MG63 (cell line): ENCODE measurements around the gene BATF3. TPM values are rescaled to one million over a fixed set of nuclear protein-coding genes. Genes with fewer than 3 reads are reported as not detected.

Source experiments
- DNase-seq: peaks from one replicate; pipeline ENCODE4 v3.0.0-alpha.2; 2020
- H3K27me3 ChIP-seq: fragments of 250-450 bp; sonication (Bioruptor Pico); 2 replicates; pipeline ENCODE4 v1.5.1; 2020; ENCODE audit warnings: mild to moderate bottlenecking, moderate library complexity
- H3K36me3 ChIP-seq: fragments of 250-450 bp; sonication (Bioruptor Pico); 2 replicates; pipeline ENCODE4 v1.5.1; 2020; ENCODE audit warnings: mild to moderate bottlenecking, moderate library complexity
- H3K4me3 ChIP-seq: fragments of 250-450 bp; sonication (Bioruptor Pico); 2 replicates; pipeline ENCODE4 v1.5.1; 2020; ENCODE audit warnings: mild to moderate bottlenecking, moderate library complexity
- H3K9me3 ChIP-seq: fragments of 250-450 bp; sonication (Bioruptor Pico); 2 replicates; pipeline ENCODE4 v1.5.1; 2020; ENCODE audit warnings: mild to moderate bottlenecking, moderate library complexity
- total RNA-seq: library from RNA; depleted of rRNA; stranded (reverse); fragments of >200 nt; shearing (Covaris generic); gene quantifications from 2 replicates; pipeline ENCODE4 v1.2.3, GENCODE V29; 2014; ENCODE audit warnings: low replicate concordance

Gene BATF3
- total RNA-seq, 1 experiment from 2014 or later: 2.3 TPM

GRCh38 chr1:212690816-212691403 lies 8.7 kb downstream of the BATF3 start:
- no peaks in the 10 kb centered on the region for H3K36me3 ChIP-seq
- H3K27me3 ChIP-seq: no peaks in the 10 kb centered on the region
- no peak overlapping the region for H3K4me3 ChIP-seq
- H3K9me3 ChIP-seq: no peaks in the 10 kb centered on the region
- no peak for DNase-seq

- no peak overlapping the region for H3K4me3 ChIP-seq
- H3K27me3 ChIP-seq: no peaks in the 10 kb centered on the region
- no peak for DNase-seq
- H3K36me3 ChIP-seq: no peaks in the 10 kb centered on the region
- H3K9me3 ChIP-seq: no peaks in the 10 kb centered on the region
These were observed 9.7 kb downstream of the BATF3 start for GRCh38 chr1:212689758-212690529.

GRCh38 chr1:212689196-212689725 lies 10.4 kb downstream of the BATF3 start:
- Histone ChIP-seq H3K4me3 (no peak overlapping the region), H3K9me3 (no peaks in the 10 kb centered on the region), H3K27me3 (no peaks in the 10 kb centered on the region), H3K36me3 (no peaks in the 10 kb centered on the region)
- DNase-seq: no peak

DNA sequence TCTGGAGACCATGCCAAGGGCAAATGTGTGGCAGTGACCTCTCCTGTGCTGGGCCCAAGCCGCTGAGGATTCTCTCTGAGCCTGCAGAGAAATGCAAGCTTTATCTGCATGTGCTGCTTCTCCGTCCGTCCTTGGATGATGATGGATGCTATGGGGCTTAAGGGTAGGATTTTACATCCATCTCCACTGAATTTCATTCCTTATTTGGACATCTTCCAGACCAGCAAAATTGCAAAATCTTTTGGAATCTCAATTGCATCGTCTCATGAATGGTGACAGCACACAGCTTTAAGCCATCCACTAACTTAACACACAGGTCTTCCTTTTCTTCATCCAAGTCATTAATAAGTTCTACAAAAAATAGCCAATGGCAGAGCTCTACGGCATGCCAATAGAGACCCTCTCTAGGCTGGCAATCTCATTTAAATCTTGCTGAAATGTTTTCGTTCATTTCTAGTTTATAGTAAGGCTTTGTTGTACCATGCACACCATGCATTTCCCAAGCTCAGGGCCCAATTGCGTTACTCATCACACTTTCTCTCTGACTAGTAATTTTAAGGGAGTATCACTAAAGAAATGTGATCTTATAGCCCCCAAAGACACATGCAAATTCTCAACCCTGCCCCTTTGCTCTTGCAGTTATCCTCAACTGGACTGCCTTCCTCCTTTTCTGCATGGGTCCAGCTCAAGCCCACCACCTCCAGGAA lies 11.1 kb downstream of the BATF3 start:
- DNase-seq: no peak
- no peaks in the 10 kb centered on the region for H3K36me3 ChIP-seq
- no peaks in the 10 kb centered on the region for H3K9me3 ChIP-seq
- H3K27me3 ChIP-seq: no peaks in the 10 kb centered on the region
- no peak overlapping the region for H3K4me3 ChIP-seq

DNA sequence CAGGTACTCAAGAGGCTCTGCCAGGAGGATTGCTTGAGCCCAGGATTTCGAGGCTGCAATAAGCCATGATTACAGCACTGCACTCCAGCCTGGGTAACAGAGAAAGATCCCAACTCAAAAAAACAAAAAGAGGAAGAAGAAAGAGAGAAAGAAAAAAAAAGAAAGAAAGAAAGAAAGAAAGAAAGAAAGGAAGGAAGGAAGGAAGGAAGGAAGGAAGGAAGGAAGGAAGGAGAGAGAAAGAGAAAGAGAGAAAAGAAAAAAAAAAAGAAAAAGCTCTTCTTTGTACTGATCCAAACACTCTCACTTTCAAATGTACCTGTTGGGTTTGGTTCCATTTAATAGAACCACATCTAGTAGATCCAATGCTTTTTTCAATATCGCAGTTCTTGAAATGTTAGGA lies 11.8 kb downstream of the BATF3 start:
- no peak for DNase-seq
- Histone ChIP-seq H3K36me3 (no peaks in the 10 kb centered on the region), H3K9me3 (no peaks in the 10 kb centered on the region), H3K27me3 (no peaks in the 10 kb centered on the region), H3K4me3 (no peak overlapping the region)

GRCh38 chr1:212686591-212686990 lies 13.0 kb downstream of the BATF3 start:
- no peak overlapping the region for H3K4me3 ChIP-seq
- H3K27me3 ChIP-seq: no peaks in the 10 kb centered on the region
- no peaks in the 10 kb centered on the region for H3K36me3 ChIP-seq
- H3K9me3 ChIP-seq: no peaks in the 10 kb centered on the region
- no peak for DNase-seq

DNA sequence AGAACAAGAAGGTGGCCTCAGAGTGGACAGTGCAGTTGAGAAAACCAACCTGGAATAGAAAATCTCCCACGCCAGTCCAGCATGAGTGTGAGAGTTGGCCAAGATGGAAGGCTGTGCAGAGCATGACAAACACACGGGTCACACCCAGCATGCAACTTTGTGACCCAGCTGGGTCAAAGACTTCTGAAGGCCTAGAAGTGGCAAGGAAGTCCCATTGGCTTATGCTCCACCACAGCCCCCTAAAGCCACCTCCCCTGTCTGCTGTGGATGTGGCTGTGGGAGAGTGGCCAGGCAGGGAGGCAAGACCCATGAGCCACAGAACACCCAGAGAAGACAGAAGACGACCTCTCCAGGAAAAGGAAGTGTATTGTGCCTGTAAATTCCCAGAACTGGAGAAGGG lies 13.6 kb downstream of the BATF3 start:
- Histone ChIP-seq H3K4me3 (no peak overlapping the region), H3K36me3 (no peaks in the 10 kb centered on the region), H3K27me3 (no peaks in the 10 kb centered on the region), H3K9me3 (no peaks in the 10 kb centered on the region)
- DNase-seq: no peak

DNA sequence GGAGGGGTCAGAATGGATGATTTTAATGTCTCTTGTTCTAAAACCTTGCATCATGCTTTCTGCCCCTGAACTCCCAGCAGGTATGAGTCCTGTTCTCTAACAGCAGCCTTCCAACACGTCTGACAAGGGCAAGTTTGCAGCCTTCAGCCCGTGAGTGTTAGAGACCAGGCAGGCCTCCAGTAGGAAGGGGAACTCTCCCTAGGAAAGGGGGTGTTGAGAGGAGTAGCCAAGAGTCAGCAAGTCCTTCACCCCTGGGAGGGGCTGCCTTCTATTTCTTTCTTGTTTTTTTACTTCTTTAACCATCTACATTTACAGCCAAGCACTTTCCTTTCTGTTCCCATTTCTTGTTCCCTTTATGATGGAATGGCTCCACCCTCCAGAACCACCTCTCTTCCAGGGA lies 14.2 kb downstream of the BATF3 start:
- Histone ChIP-seq H3K27me3 (no peaks in the 10 kb centered on the region), H3K4me3 (no peak overlapping the region), H3K36me3 (no peaks in the 10 kb centered on the region), H3K9me3 (no peaks in the 10 kb centered on the region)
- DNase-seq: no peak

GRCh38 chr1:212684521-212685090 lies 15.0 kb downstream of the BATF3 start:
- Histone ChIP-seq H3K4me3 (no peak overlapping the region), H3K36me3 (no peaks in the 10 kb centered on the region), H3K9me3 (no peaks in the 10 kb centered on the region), H3K27me3 (no peaks in the 10 kb centered on the region)
- DNase-seq: no peak

DNA sequence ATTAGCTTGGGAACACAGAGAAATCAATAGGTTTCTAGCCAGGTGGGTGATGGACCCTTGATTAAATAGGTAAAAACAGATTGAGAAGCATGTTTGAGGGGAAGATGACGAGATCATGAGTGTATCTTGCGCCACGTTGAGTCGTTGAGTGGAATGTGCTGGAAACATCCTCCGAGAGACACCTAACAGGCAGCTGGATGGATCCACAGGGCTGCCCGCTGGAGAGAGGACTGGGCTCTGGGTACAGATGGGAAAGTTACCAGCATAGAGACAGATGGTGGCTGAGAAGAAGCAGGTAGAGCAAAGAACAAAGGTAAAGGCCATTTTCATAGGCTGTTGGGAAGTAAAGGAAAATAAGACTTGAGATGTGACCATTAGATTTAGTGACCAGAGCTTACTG lies 15.6 kb downstream of the BATF3 start:
- Histone ChIP-seq H3K27me3 (no peaks in the 10 kb centered on the region), H3K4me3 (no peak overlapping the region), H3K9me3 (no peaks in the 10 kb centered on the region), H3K36me3 (no peaks in the 10 kb centered on the region)
- no peak for DNase-seq

DNA sequence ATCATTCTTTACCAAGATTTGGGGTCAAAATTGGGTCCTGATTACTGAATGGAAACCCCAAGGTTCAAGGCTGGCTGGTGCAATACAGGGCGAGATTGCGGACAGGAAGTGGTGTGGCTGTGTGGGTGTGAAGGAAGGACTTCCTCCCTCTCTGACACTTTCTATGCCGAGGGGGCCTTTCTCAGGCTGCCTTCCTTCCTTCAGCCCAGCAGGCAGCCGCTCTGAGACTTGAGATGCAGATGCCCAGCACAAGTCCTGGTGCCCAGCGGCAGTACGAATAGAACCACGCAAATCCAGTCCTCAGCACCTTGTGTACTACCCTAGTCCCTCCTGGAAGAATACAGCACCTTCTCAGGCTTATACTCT lies 16.3 kb downstream of the BATF3 start:
- no peak for DNase-seq
- Histone ChIP-seq H3K27me3 (no peaks in the 10 kb centered on the region), H3K36me3 (no peaks in the 10 kb centered on the region), H3K9me3 (no peaks in the 10 kb centered on the region), H3K4me3 (no peak overlapping the region)

- H3K9me3 ChIP-seq: no peaks in the 10 kb centered on the region
- no peak for DNase-seq
- H3K4me3 ChIP-seq: no peak overlapping the region
- no peaks in the 10 kb centered on the region for H3K36me3 ChIP-seq
- peaks cover 4% of the 10 kb centered on the region; the same call in 1 of the 2 replicates for H3K27me3 ChIP-seq
These were observed 18.8 kb downstream of the BATF3 start for GRCh38 chr1:212680680-212681389.

DNA sequence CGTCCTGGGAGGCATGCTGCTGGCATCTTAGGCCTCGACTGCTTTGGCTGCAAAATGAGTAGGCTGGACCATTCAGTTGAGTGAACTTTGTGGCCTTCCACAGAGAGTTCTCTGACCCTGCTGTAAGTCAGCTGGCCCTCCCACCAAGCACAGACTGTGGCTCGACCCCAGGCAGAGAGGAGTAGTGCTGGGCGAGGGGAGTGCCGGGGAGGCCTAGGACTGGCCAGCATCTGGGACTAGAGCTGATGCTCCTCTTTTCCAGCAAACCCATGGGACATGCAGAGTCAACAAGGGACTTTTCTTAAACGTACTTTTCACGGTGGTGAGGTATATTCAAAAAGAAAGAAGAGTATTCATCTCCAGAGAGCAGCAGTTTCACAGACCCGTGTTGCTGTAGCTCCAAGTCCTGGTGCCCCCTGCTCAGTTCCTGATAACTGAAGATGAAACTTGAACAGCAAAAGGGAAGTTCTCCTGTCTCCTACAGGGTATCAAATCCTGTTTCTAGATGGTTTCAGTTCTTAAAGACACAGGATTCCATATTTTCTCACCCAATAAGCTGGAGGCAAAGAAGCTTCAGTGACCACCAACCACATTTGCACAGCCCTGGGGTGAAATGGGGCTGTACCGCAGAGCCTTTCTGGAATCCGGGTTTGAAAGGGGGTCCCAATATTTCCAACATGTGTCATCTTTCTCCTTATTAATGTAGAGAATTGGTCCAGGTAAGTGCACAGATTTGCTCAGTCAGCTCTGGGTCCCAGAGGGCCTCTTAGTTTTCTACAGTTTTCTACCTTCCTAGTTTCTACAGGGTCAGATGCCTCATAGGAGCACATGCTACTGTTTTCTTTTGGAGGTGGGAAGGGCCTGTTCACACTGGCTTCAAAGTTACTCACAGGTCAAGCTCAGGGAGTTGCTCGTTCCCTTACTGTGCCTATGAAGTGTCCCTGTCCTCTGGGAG lies 20.9 kb downstream of the BATF3 start:
- no peaks in the 10 kb centered on the region for H3K9me3 ChIP-seq
- H3K36me3 ChIP-seq: no peaks in the 10 kb centered on the region
- DNase-seq: no peak
- peaks cover 4% of the 10 kb centered on the region; the same call in 1 of the 2 replicates for H3K27me3 ChIP-seq
- H3K4me3 ChIP-seq: no peak overlapping the region

DNA sequence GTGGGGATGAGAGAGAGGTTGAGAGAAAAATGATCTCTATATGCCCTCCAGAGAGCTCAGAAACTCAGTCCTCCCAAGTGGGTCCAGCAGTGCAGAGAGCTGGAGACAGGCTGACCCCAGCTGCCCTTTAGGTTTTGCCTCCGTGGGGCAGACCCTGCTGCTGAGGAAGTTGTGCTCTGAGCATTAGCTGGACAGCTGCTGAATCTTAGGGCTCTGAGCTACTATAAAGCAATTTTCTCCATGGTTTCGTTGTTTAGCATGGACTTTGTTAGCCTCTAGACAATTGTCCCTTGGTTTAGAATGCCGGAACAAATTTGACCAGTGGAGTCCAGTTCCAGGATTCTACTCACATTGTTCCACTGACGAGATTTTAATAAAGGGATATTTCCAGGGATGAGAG lies 22.1 kb downstream of the BATF3 start:
- no peaks in the 10 kb centered on the region for H3K36me3 ChIP-seq
- peaks cover 4% of the 10 kb centered on the region; the same call in 1 of the 2 replicates for H3K27me3 ChIP-seq
- H3K9me3 ChIP-seq: no peaks in the 10 kb centered on the region
- no peak overlapping the region for H3K4me3 ChIP-seq
- DNase-seq: no peak

DNA sequence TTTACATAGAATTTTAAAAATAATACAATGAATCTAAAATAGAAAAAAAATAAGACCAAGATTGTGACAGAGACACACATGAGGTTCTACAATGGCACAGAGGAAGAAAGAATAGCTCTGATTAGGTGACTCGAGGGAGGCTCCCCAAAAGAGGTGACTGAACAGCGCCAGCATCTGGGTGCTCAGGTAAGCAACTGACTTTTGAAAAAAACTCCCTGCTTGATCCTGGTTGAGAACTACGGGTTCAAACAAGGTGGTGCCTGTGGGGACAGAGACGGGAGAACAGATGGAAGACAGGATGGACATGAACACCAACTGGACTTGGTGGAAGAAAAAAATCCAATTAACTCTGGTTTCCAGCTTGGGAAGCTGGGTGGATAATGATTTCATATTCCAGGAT lies 22.5 kb downstream of the BATF3 start:
- no peak for DNase-seq
- Histone ChIP-seq H3K27me3 (peaks cover 4% of the 10 kb centered on the region; the same call in 1 of the 2 replicates), H3K9me3 (no peaks in the 10 kb centered on the region), H3K36me3 (no peaks in the 10 kb centered on the region), H3K4me3 (no peak overlapping the region)

DNA sequence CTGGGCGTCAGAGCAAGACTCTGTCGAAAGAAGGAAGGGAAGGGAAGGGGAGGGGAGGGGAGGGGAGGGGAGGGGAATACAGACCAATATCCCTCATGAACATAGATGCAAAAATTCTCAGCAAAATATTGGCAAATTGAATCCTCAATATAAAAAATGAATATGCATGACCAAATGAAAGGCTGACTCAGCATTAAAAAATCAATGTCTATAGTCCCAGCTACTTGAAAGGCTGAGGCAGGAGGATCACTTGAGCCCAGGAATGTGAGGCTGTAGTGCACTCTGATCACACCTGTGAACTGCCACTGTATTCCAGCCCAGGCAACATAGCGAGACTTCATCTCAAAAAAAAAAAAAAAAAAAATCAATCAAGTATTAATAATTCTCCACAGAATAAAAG lies 24.0 kb downstream of the BATF3 start:
- no peak for DNase-seq
- H3K36me3 ChIP-seq: no peaks in the 10 kb centered on the region
- H3K9me3 ChIP-seq: no peaks in the 10 kb centered on the region
- peaks cover 4% of the 10 kb centered on the region; the same call in 1 of the 2 replicates for H3K27me3 ChIP-seq
- H3K4me3 ChIP-seq: no peak overlapping the region
